ENCODE results near the gene PRKAR2B. TPM values are rescaled to one million over a fixed set of nuclear protein-coding genes. Genes with fewer than 3 reads are reported as not detected.
"Not testable (repeated sequence)": the region's sequence is repeated elsewhere in the genome, so short reads cannot be mapped to it uniquely, and the experiment has no call there.

PRKAR2B gene
- polyA plus RNA-seq, 3 donors, result 2.5 to 5.6 (median 3.5) TPM

DNA sequence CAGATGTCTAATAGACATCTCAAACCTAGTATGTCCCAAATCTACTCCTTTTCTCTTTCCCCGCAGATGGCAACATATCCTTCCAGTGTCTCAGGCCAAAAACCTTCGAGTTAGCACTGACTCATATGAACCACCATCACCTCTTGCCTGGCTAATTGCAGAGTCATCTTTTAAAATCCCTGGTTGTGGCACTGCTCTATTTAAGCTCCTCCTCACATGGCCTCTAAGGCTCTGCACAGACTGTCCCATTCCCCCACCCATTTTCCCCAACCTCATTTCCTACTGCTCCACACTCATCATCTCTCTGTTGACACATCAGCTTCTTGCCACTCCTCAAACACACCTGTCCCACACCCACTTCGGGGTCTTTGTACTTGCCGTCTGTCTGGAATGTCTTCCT, 107.5 kb downstream of the PRKAR2B start:
- Mint-ChIP-seq H3K9me3 (no peaks in the 10 kb centered on the region), H3K27ac (no peak overlapping the region), H3K36me3 (peaks cover 24 to 28% of the 10 kb centered on the region in 2 donors), H3K27me3 (ENCODE audit: low read depth in 3 of 3) (no peaks in the 10 kb centered on the region), H3K4me1 (peaks cover 6% of the 10 kb centered on the region), H3K4me3 (no peak overlapping the region)
- Histone ChIP-seq H3K9me3 (replicated peaks in 1 of 2; ENCODE audit: control insufficient read depth in 1 of 2, insufficient read depth in 1 of 2, low read length in 2 of 2) (no peaks in the 10 kb centered on the region), H3K27me3 (ENCODE audit: control insufficient read depth in 2 of 2, insufficient read depth in 2 of 2, low read length in 2 of 2) (no peaks in the 10 kb centered on the region), H3K9ac (ENCODE audit: insufficient read depth, low read length, poor library complexity, severe bottlenecking) (no peak overlapping the region), H3K4me1 (ENCODE audit: control insufficient read depth in 1 of 2, insufficient read depth in 2 of 2, low read length in 2 of 2) (no peaks in the 10 kb centered on the region), H3K4me2 (replicated peaks; ENCODE audit: extremely low read depth, low read length, poor library complexity, severe bottlenecking) (no peak overlapping the region), H3K79me2 (ENCODE audit: insufficient read depth, low read length) (no peaks in the 10 kb centered on the region), H2AFZ (ENCODE audit: insufficient read depth, low read depth, low read length, poor library complexity, severe bottlenecking) (no peak overlapping the region), H3K4me3 (replicated peaks in 1 of 3; ENCODE audit: low read depth in 2 of 3, low read length in 3 of 3) (no peak overlapping the region), H3K27ac (ENCODE audit: low read depth in 1 of 2, low read length in 2 of 2) (no peak overlapping the region), H4K20me1 (ENCODE audit: insufficient read depth, low read length) (no peaks in the 10 kb centered on the region), H3K36me3 (replicated peaks in 1 of 2; ENCODE audit: control insufficient read depth in 1 of 2, insufficient read depth in 2 of 2, low read length in 2 of 2) (peaks cover 4 to 7% of the 10 kb centered on the region in 2 donors)
- intact Hi-C loops (cut with micrococcal nuclease), result loop anchor here in 1 of 2 donors (5.0 kb wide), 2 partner anchors 205 to 360 kb away; no protein-coding TSS in a partner anchor
- TF ChIP-seq, protein P1, sequence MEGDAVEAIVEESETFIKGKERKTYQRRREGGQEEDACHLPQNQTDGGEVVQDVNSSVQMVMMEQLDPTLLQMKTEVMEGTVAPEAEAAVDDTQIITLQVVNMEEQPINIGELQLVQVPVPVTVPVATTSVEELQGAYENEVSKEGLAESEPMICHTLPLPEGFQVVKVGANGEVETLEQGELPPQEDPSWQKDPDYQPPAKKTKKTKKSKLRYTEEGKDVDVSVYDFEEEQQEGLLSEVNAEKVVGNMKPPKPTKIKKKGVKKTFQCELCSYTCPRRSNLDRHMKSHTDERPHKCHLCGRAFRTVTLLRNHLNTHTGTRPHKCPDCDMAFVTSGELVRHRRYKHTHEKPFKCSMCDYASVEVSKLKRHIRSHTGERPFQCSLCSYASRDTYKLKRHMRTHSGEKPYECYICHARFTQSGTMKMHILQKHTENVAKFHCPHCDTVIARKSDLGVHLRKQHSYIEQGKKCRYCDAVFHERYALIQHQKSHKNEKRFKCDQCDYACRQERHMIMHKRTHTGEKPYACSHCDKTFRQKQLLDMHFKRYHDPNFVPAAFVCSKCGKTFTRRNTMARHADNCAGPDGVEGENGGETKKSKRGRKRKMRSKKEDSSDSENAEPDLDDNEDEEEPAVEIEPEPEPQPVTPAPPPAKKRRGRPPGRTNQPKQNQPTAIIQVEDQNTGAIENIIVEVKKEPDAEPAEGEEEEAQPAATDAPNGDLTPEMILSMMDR (IDR thresholded peaks at IDR 0.05), result no peak
- no peak for DNase-seq
- WGBS (ENCODE audit: insufficient coverage), result 40% methylated on average over 2 of the region's 4 CpGs

DNA sequence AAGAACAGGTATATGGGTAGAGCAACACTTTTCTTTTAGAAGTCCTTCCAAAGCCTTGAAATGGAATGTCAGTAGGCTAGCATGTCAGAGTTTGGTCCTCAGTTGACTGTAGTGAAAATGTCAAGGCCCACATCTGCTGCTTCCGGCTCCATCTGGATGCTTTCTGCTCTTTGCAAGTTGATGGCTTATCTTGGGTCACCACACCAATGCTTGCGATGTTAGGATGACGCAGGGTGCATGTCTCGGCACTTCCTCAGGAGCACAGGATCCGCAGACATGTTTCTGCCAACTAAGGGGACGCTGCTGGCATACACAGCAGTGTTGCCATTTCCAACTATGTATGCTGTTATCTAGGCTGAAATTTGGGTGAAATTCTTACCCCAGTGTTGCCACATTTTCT, 110.3 kb downstream of the PRKAR2B start:
- Histone ChIP-seq H3K79me2 (ENCODE audit: insufficient read depth, low read length) (no peaks in the 10 kb centered on the region), H3K27me3 (ENCODE audit: control insufficient read depth in 2 of 2, insufficient read depth in 2 of 2, low read length in 2 of 2) (no peaks in the 10 kb centered on the region), H3K4me2 (replicated peaks; ENCODE audit: extremely low read depth, low read length, poor library complexity, severe bottlenecking) (no peak overlapping the region), H3K36me3 (replicated peaks in 1 of 2; ENCODE audit: control insufficient read depth in 1 of 2, insufficient read depth in 2 of 2, low read length in 2 of 2) (peaks cover 4 to 25% of the 10 kb centered on the region in 2 donors), H3K4me1 (ENCODE audit: control insufficient read depth in 1 of 2, insufficient read depth in 2 of 2, low read length in 2 of 2) (no peaks in the 10 kb centered on the region), H2AFZ (ENCODE audit: insufficient read depth, low read depth, low read length, poor library complexity, severe bottlenecking) (no peak overlapping the region), H3K9ac (ENCODE audit: insufficient read depth, low read length, poor library complexity, severe bottlenecking) (no peak overlapping the region), H3K9me3 (replicated peaks in 1 of 2; ENCODE audit: control insufficient read depth in 1 of 2, insufficient read depth in 1 of 2, low read length in 2 of 2) (no peaks in the 10 kb centered on the region), H4K20me1 (ENCODE audit: insufficient read depth, low read length) (no peaks in the 10 kb centered on the region), H3K4me3 (replicated peaks in 1 of 3; ENCODE audit: low read depth in 2 of 3, low read length in 3 of 3) (no peak overlapping the region), H3K27ac (ENCODE audit: low read depth in 1 of 2, low read length in 2 of 2) (no peak overlapping the region)
- no peak for DNase-seq
- Mint-ChIP-seq H3K27me3 (ENCODE audit: low read depth in 3 of 3) (no peaks in the 10 kb centered on the region), H3K4me1 (no peaks in the 10 kb centered on the region), H3K4me3 (no peak overlapping the region), H3K27ac (no peak overlapping the region), H3K9me3 (no peaks in the 10 kb centered on the region), H3K36me3 (peaks cover 28 to 43% of the 10 kb centered on the region in 2 donors)
- intact Hi-C loops (cut with micrococcal nuclease), result loop anchor here in 1 of 2 donors (5.0 kb wide), 2 partner anchors 208 to 363 kb away; no protein-coding TSS in a partner anchor
- 97% methylated on average over 6 of the region's 6 CpGs for WGBS (ENCODE audit: insufficient coverage)
- TF ChIP-seq, protein P1 (IDR thresholded peaks at IDR 0.05), result no peak

DNA sequence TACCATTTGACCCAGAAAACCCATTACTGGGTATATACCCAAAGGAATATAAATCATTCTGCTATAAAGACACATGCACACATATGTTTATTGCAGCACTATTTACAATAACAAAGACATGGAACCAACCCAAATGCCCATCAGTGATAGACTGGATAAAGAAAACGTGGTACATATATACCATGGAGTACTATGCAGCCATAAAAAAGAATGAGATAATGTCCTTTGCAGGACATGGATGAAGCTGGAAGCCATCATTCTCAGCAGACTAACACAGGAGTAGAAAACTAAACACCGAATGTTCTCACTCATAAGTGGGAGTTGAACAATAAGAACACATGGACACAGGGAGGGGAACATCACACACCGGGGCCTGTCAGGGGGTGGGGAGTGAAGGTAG, 111.2 kb downstream of the PRKAR2B start:
- H3K79me2 ChIP-seq (ENCODE audit: insufficient read depth, low read length); H3K4me3 Mint-ChIP-seq; H3K9me3 Mint-ChIP-seq; H3K4me1 Mint-ChIP-seq; H3K4me2 ChIP-seq (replicated peaks; ENCODE audit: extremely low read depth, low read length, poor library complexity, severe bottlenecking); H3K4me3 ChIP-seq (replicated peaks in 1 of 3; ENCODE audit: low read depth in 2 of 3, low read length in 3 of 3); H2AFZ ChIP-seq (ENCODE audit: insufficient read depth, low read depth, low read length, poor library complexity, severe bottlenecking); DNase-seq; H3K27ac ChIP-seq (ENCODE audit: low read depth in 1 of 2, low read length in 2 of 2); H3K9me3 ChIP-seq (replicated peaks in 1 of 2; ENCODE audit: control insufficient read depth in 1 of 2, insufficient read depth in 1 of 2, low read length in 2 of 2); H3K27me3 ChIP-seq (ENCODE audit: control insufficient read depth in 2 of 2, insufficient read depth in 2 of 2, low read length in 2 of 2); H3K4me1 ChIP-seq (ENCODE audit: control insufficient read depth in 1 of 2, insufficient read depth in 2 of 2, low read length in 2 of 2); H3K27me3 Mint-ChIP-seq (ENCODE audit: low read depth in 3 of 3); H4K20me1 ChIP-seq (ENCODE audit: insufficient read depth, low read length); H3K9ac ChIP-seq (ENCODE audit: insufficient read depth, low read length, poor library complexity, severe bottlenecking); intact Hi-C loops (cut with micrococcal nuclease); H3K27ac Mint-ChIP-seq: not testable (repeated sequence)
- H3K36me3 Mint-ChIP-seq, result peaks cover 28 to 43% of the 10 kb centered on the region in 2 donors
- H3K36me3 ChIP-seq (replicated peaks in 1 of 2; ENCODE audit: control insufficient read depth in 1 of 2, insufficient read depth in 2 of 2, low read length in 2 of 2), result peaks cover 4 to 31% of the 10 kb centered on the region in 2 donors
- 100% methylated on average over 1 of the region's 3 CpGs for WGBS (ENCODE audit: insufficient coverage)

Measured in CD14-positive monocyte (primary cell).